GM12878 (cell line): ENCODE results near the gene RAD51B. TPM values are rescaled to one million over a fixed set of nuclear protein-coding genes. Genes with fewer than 3 reads are reported as not detected.
A peak's percentile ranks its signal among the peaks of the same experiment; 100 is the strongest.

Experiments used
- CBX5 ChIP-seq: sonication (generic); IDR thresholded peaks from 2 replicates; pipeline ENCODE4 v1.6.1; 2016; ENCODE audit warnings: low read depth, moderate library complexity, mild to moderate bottlenecking, inconsistent platforms
- FOXK2 ChIP-seq: fragments of 450-650 bp; IDR thresholded peaks from 2 replicates; pipeline ENCODE4 v1.6.1; 2017; ENCODE audit warnings: mild to moderate bottlenecking, moderate library complexity
- GABPA ChIP-seq: IDR thresholded peaks from 2 replicates; pipeline ENCODE4 v1.6.1; 2014; ENCODE audit warnings: antibody characterized with exemption, low read depth, mild to moderate bottlenecking, inconsistent platforms
- HDAC6 ChIP-seq: fragments of 200-600 bp; sonication (generic); IDR thresholded peaks from one replicate; pipeline ENCODE4 v1.8.0; 2017; ENCODE audit warnings: antibody characterized with exemption; ENCODE audit not compliant: unreplicated experiment
- IRF4 ChIP-seq: IDR thresholded peaks from 2 replicates; pipeline ENCODE4 v1.6.1; 2011; ENCODE audit warnings: low read depth, low read length
- KDM1A ChIP-seq: fragments of 200-600 bp; sonication (generic); IDR thresholded peaks from 2 replicates; pipeline ENCODE4 v1.6.1; 2016; ENCODE audit warnings: borderline replicate concordance
- PML ChIP-seq: IDR thresholded peaks from 2 replicates; pipeline ENCODE4 v1.6.1; 2012; ENCODE audit warnings: low read length, inconsistent platforms
- POLR2AphosphoS2 ChIP-seq: IDR thresholded peaks from 2 replicates; pipeline ENCODE4 v1.6.1; 2011; ENCODE audit warnings: low read depth, mild to moderate bottlenecking, low read length, improper control_type of control experiment, moderate library complexity
- SP1 ChIP-seq: IDR thresholded peaks from one replicate; pipeline ENCODE4 v1.6.1; 2011; ENCODE audit warnings: low read depth, low read length
- SUPT20H ChIP-seq: IDR thresholded peaks from 2 replicates; pipeline ENCODE4 v1.6.1; 2011; ENCODE audit warnings: low read depth, mild to moderate bottlenecking, low read length, moderate library complexity, borderline replicate concordance; ENCODE audit not compliant: control insufficient read depth
- TCF3 ChIP-seq: IDR thresholded peaks from 2 replicates; pipeline ENCODE4 v1.6.1; 2012; ENCODE audit warnings: low read depth, mild to moderate bottlenecking, low read length, borderline replicate concordance; ENCODE audit not compliant: insufficient read depth
- ZNF207 ChIP-seq: fragments of 450-650 bp; IDR thresholded peaks from 2 replicates; pipeline ENCODE4 v1.6.1; 2014; ENCODE audit warnings: antibody characterized with exemption, mild to moderate bottlenecking, borderline replicate concordance
- ZSCAN29 ChIP-seq: fragments of 450-650 bp; IDR thresholded peaks from 2 replicates; pipeline ENCODE4 v1.6.1; 2017; ENCODE audit warnings: mild to moderate bottlenecking, moderate library complexity
- polyA plus RNA-seq, 11 experiments: library from polyadenylated mRNA; depleted of rRNA in 4 of 11; unstranded in 6 of 11; stranded (reverse) in 5 of 11; fragments of >200 nt; fragmentation: Nextera tagmentation in 4 of 11; fragmentation: Illumina TruSeq in 1 of 11; extraction: Ambion mirVana in 4 of 11; extraction: Trizol in 1 of 11; gene quantifications; 1 replicate in 1 of 11; 2 replicates in 10 of 11; pipeline versions ENCODE4 v1.2.1 to v1.2.3, GENCODE V29; 2011 to 2016; ENCODE audit warnings: inconsistent platforms in 2 of 11, missing spikeins in 2 of 11, low read depth in 1 of 11
- total RNA-seq, 4 experiments: library from RNA; depleted of rRNA in 3 of 4; stranded (reverse); fragments of >200 nt in 3 of 4; fragmentation: Illumina TruSeq in 1 of 4; extraction: Trizol in 1 of 4; gene quantifications; 2 replicates each; pipeline versions ENCODE4 v1.2.1 to v1.2.3, GENCODE V29; 2013 to 2021
- TF ChIP-seq, protein P1 (sequence below): IDR thresholded peaks from 2 replicates; pipeline ENCODE4 v1.6.1; 2012; ENCODE audit warnings: low read length, inconsistent platforms
- TF ChIP-seq, protein P2 (sequence below): IDR thresholded peaks from 2 replicates; pipeline ENCODE4 v1.6.1; 2012; ENCODE audit warnings: low read depth, low read length, improper control_type of control experiment
- TF ChIP-seq, protein P3 (sequence below): fragments of 450-650 bp; IDR thresholded peaks from 2 replicates; pipeline ENCODE4 v1.6.1; 2017; ENCODE audit warnings: mild to moderate bottlenecking, moderate library complexity
- TF ChIP-seq, protein P4 (sequence below): fragments of 450-650 bp; IDR thresholded peaks from 2 replicates; pipeline ENCODE4 v1.6.1; 2018; ENCODE audit warnings: mild to moderate bottlenecking, low read depth, moderate library complexity; ENCODE audit not compliant: partially characterized antibody
- TF ChIP-seq, protein P5 (sequence below): fragments of 450-650 bp; IDR thresholded peaks from 2 replicates; pipeline ENCODE4 v1.6.1; 2016; ENCODE audit warnings: mild to moderate bottlenecking

RAD51B gene
- total and polyA plus RNA-seq, 10 of the 15 experiments (the other 5 are each of a cell fraction or from before 2014, with no cell fraction given) = 9.8 to 26.8 (median 21.3) TPM

DNA sequence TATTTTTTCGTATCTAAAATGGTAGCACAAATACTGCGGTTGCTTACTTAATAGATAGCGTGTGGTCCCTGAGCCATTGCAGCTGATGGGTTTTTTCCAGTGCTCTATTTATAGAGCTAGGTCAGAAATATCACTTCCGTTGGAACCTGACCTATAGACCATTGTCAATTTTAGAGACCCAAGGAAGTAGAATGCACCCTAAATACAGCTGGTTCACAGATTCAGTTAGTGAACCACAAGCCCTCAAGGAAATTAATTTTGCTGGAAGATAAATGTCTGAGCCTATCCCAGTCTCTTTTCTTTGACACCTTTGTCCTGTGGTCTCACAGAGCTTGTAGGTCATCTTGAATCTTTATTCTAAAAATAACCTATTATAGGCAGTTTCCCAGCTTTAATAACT, 582.3 kb downstream of the RAD51B start (continued):
- TF ChIP-seq, protein P1, sequence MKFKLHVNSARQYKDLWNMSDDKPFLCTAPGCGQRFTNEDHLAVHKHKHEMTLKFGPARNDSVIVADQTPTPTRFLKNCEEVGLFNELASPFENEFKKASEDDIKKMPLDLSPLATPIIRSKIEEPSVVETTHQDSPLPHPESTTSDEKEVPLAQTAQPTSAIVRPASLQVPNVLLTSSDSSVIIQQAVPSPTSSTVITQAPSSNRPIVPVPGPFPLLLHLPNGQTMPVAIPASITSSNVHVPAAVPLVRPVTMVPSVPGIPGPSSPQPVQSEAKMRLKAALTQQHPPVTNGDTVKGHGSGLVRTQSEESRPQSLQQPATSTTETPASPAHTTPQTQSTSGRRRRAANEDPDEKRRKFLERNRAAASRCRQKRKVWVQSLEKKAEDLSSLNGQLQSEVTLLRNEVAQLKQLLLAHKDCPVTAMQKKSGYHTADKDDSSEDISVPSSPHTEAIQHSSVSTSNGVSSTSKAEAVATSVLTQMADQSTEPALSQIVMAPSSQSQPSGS = peak; percentile 99
- TF ChIP-seq GABPA (peak; percentile 76), SP1 (peak; percentile 76), SUPT20H (no peak), IRF4 (peak; percentile 57; the same call in 1 of the 2 replicates), POLR2AphosphoS2 (no peak), KDM1A (no peak), HDAC6 (no peak), CBX5 (peak; percentile 88), ZSCAN29 (peak; percentile 77), FOXK2 (no peak), ZNF207 (no peak), TCF3 (peak; percentile 91; the same call in 1 of the 2 replicates), PML (peak; percentile 85)
- TF ChIP-seq, protein P2, sequence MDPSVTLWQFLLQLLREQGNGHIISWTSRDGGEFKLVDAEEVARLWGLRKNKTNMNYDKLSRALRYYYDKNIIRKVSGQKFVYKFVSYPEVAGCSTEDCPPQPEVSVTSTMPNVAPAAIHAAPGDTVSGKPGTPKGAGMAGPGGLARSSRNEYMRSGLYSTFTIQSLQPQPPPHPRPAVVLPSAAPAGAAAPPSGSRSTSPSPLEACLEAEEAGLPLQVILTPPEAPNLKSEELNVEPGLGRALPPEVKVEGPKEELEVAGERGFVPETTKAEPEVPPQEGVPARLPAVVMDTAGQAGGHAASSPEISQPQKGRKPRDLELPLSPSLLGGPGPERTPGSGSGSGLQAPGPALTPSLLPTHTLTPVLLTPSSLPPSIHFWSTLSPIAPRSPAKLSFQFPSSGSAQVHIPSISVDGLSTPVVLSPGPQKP = no peak; the same call in 1 of the 2 replicates
- TF ChIP-seq, protein P3, sequence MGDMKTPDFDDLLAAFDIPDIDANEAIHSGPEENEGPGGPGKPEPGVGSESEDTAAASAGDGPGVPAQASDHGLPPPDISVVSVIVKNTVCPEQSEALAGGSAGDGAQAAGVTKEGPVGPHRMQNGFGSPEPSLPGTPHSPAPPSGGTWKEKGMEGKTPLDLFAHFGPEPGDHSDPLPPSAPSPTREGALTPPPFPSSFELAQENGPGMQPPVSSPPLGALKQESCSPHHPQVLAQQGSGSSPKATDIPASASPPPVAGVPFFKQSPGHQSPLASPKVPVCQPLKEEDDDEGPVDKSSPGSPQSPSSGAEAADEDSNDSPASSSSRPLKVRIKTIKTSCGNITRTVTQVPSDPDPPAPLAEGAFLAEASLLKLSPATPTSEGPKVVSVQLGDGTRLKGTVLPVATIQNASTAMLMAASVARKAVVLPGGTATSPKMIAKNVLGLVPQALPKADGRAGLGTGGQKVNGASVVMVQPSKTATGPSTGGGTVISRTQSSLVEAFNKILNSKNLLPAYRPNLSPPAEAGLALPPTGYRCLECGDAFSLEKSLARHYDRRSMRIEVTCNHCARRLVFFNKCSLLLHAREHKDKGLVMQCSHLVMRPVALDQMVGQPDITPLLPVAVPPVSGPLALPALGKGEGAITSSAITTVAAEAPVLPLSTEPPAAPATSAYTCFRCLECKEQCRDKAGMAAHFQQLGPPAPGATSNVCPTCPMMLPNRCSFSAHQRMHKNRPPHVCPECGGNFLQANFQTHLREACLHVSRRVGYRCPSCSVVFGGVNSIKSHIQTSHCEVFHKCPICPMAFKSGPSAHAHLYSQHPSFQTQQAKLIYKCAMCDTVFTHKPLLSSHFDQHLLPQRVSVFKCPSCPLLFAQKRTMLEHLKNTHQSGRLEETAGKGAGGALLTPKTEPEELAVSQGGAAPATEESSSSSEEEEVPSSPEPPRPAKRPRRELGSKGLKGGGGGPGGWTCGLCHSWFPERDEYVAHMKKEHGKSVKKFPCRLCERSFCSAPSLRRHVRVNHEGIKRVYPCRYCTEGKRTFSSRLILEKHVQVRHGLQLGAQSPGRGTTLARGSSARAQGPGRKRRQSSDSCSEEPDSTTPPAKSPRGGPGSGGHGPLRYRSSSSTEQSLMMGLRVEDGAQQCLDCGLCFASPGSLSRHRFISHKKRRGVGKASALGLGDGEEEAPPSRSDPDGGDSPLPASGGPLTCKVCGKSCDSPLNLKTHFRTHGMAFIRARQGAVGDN = peak; percentile 96
- TF ChIP-seq, protein P4, sequence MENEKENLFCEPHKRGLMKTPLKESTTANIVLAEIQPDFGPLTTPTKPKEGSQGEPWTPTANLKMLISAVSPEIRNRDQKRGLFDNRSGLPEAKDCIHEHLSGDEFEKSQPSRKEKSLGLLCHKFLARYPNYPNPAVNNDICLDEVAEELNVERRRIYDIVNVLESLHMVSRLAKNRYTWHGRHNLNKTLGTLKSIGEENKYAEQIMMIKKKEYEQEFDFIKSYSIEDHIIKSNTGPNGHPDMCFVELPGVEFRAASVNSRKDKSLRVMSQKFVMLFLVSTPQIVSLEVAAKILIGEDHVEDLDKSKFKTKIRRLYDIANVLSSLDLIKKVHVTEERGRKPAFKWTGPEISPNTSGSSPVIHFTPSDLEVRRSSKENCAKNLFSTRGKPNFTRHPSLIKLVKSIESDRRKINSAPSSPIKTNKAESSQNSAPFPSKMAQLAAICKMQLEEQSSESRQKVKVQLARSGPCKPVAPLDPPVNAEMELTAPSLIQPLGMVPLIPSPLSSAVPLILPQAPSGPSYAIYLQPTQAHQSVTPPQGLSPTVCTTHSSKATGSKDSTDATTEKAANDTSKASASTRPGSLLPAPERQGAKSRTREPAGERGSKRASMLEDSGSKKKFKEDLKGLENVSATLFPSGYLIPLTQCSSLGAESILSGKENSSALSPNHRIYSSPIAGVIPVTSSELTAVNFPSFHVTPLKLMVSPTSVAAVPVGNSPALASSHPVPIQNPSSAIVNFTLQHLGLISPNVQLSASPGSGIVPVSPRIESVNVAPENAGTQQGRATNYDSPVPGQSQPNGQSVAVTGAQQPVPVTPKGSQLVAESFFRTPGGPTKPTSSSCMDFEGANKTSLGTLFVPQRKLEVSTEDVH = no peak
- TF ChIP-seq, protein P5, sequence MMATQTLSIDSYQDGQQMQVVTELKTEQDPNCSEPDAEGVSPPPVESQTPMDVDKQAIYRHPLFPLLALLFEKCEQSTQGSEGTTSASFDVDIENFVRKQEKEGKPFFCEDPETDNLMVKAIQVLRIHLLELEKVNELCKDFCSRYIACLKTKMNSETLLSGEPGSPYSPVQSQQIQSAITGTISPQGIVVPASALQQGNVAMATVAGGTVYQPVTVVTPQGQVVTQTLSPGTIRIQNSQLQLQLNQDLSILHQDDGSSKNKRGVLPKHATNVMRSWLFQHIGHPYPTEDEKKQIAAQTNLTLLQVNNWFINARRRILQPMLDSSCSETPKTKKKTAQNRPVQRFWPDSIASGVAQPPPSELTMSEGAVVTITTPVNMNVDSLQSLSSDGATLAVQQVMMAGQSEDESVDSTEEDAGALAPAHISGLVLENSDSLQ = no peak
